SK-N-MC (cell line): ENCODE data around the gene IL12B.
"Not testable (repeated sequence)": the region's sequence is repeated elsewhere in the genome, so short reads cannot be mapped to it uniquely, and the experiment has no call there.

ENCODE experiments used
- DNase-seq: peaks from one replicate; pipeline ENCODE4 v3.0.0-alpha.2; 2011; ENCODE audit warnings: low read depth, low spot score
- H3K27ac ChIP-seq: fragments of 200-600 bp; sonication (generic); 2 replicates; pipeline ENCODE4 v1.5.1; 2016; ENCODE audit warnings: mixed run types
- H3K36me3 ChIP-seq: fragments of 200-600 bp; sonication (generic); 2 replicates; pipeline ENCODE4 v1.6.1; 2017; ENCODE audit warnings: antibody characterized with exemption, low read length, mixed read lengths; ENCODE audit not compliant: insufficient read depth
- H3K4me3 ChIP-seq: fragments of 200-600 bp; sonication (generic); 2 replicates; pipeline ENCODE4 v1.5.1; 2016
- H3K9ac ChIP-seq: fragments of 200-600 bp; sonication (generic); 2 replicates; pipeline ENCODE4 v1.8.0; 2017; ENCODE audit warnings: mixed run types, mixed read lengths; ENCODE audit not compliant: insufficient read length
- H3K9me3 ChIP-seq: fragments of 200-600 bp; sonication (generic); 2 replicates; pipeline ENCODE4 v1.6.1; 2017; ENCODE audit warnings: low read depth, mild to moderate bottlenecking, antibody characterized with exemption, low read length, moderate library complexity, mixed read lengths
- EZH2 ChIP-seq: fragments of 200-600 bp; sonication (generic); IDR thresholded peaks from one replicate; pipeline ENCODE4 v1.6.1; 2017; ENCODE audit warnings: antibody characterized with exemption
- FOXP2 ChIP-seq: optimal IDR thresholded peaks from 2 replicates; pipeline ENCODE3; 2011; ENCODE audit warnings: mild to moderate bottlenecking, moderate library complexity; ENCODE audit not compliant: insufficient read depth; ENCODE audit errors: extremely low read length, control extremely low read depth
- POLR2AphosphoS5 ChIP-seq: IDR thresholded peaks from 2 replicates; pipeline ENCODE4 v1.6.1; 2012; ENCODE audit warnings: mild to moderate bottlenecking, low read depth, low read length, borderline replicate concordance

IL12B gene

DNA sequence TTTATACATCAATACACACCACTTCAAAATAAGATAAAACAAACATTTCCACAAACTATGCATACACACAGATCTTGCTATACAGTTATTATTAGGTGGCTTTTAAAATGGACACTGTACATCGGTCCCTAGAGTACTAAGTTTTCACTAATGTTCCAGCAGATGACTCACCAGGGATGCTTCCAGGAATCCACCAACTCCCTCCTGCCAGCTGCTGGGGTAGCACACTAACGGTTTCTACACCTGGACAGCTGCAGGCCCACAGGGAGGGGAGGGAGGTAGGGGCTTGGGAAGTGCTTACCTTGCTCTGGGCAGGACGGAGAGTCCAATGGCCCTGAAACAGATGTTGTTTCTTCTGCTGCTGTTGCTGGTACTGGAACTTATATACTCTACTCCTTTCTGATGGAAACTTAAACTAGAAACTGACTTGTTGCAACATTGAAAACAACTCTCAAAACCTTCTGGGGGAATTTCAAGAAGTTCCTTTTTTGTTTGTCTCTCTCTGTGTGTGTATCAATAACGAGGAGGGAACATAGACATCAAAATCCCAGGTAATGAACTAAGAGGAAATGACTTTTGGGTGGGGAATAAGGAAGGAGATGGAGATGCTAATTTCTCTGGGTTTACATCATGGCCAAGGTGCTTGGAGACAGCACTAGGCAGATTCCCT, at the start of gene IL12B:
Gene IL12B (minus strand): TSS at position 357 of the 670 bp plus-strand sequence. CDS start 3,705 bp downstream, outside the sequence.
- no peak for TF ChIP-seq FOXP2
- no peak for TF ChIP-seq POLR2AphosphoS5
- TF ChIP-seq EZH2 = no peak
- Histone ChIP-seq H3K9ac (no peak within 1 kb of the TSS), H3K4me3 (peak within 1 kb of the TSS; percentile 77), H3K9me3 (no peaks in the 10 kb centered on the region), H3K36me3 (no peaks in the 10 kb centered on the region), H3K27ac (no peak within 1 kb of the TSS)
- no peak for DNase-seq

DNA sequence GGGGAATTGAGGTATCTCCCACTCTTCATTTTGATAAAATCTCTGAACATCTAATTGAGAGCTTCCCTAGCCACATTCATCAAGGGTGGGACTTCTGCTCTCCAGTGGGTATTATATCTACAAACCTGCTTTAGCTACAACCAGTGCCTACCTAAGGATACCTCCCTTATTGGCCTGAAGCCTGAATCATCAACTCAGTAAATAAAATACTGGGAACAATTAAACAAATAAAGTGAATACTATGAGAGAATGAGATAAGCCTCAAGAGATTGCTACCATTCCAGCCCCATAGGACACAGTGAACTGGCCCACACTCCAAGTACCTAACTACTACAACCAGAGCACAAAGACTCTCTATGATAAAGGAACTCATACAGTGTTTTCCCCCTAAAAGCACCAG, 47.4 kb upstream of the IL12B start:
- Histone ChIP-seq H3K9me3 (no peaks in the 10 kb centered on the region), H3K36me3 (no peaks in the 10 kb centered on the region), H3K4me3 (no peak overlapping the region), H3K9ac (no peak overlapping the region), H3K27ac (no peak overlapping the region)
- TF ChIP-seq FOXP2 = no peak
- DNase-seq = no peak

DNA sequence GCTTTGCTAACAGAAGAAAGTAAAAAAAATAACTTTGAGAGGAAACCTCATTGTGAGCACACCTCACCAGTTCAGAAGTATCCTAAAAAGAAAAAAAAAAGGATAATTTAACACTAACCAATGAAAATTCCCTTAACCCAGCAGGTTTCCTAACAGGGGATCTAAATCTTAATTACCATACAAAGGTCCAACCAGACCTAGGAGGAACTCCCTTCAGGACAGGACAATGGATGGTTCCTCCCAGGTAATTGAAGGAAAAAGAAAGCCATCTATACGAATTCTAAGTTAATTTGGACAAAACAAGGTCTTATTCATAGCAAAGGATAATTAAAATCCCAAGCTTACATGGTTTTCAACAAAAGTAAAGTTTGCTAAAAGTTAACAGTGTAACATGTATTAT, 37.6 kb upstream of the IL12B start:
- H3K4me3 ChIP-seq, H3K9ac ChIP-seq, H3K27ac ChIP-seq, H3K36me3 ChIP-seq, DNase-seq, H3K9me3 ChIP-seq: not testable (repeated sequence)

DNA sequence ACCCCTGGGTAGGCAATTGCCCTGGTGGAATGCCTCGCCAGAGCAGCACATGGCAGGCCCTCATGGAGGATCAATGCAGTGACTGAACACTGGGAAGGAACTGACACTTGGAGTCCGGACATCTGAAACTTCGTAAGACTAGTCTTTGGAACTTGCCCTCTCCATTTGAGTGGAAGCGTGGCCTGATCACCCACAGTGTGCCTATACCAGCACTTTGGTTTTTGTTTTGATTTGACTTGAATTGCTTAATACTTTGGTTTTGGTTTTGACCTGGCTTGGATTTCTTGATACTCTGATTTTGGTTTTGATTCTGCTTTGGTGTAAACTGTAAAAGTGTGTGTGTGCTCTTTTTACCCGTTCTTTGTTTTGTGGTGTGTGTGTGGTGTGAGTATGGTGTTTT, 36.5 kb upstream of the IL12B start:
- not testable (repeated sequence) for H3K9me3 ChIP-seq, H3K27ac ChIP-seq, H3K9ac ChIP-seq, DNase-seq, H3K4me3 ChIP-seq, H3K36me3 ChIP-seq

DNA sequence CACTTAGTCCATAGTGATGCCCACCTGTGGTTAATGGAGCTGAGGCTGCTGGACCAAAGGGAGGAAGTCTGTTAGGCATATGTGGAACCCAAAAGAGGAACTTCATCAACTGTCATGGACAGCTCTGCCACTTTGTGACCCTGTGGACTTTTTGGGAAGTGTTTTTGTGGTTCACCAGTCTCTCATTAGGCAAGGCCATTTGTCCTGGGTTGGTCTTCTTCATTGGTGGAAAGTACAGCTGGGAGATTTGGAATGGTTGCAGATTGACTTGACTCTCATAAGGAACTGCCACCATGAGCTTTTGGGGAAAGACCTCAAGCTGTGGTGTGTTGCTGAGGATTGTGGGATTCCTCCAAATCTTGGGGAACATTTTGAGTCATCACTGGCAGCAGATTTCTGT, 31.9 kb upstream of the IL12B start:
- TF ChIP-seq FOXP2 (no peak), EZH2 (no peak), POLR2AphosphoS5 (no peak)
- no peaks in the 10 kb centered on the region for H3K36me3 ChIP-seq
- H3K4me3 ChIP-seq = no peak overlapping the region
- no peak overlapping the region for H3K9ac ChIP-seq
- DNase-seq = no peak
- H3K9me3 ChIP-seq = no peaks in the 10 kb centered on the region
- H3K27ac ChIP-seq = no peak overlapping the region

DNA sequence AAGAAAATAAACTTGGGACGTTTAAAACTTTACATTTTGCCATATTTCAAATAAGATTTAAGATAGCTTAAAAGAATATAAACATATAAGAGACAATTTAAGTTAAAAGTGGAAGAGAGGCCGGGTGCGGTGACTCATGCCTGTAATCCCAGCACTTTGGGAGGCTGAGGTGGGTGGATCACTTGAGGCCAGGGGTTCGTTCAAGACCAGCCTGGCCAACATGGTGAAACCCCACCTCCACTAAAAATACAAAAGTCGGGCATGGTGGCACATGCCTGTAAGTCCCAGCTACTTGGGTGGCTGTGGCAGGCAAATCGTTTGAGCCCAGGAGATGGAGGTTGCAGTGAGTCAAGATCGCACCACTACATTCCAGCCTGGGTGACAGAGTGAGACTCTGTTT, 29.6 kb upstream of the IL12B start:
- not testable (repeated sequence) for H3K36me3 ChIP-seq, H3K27ac ChIP-seq, H3K9me3 ChIP-seq, DNase-seq, H3K4me3 ChIP-seq, H3K9ac ChIP-seq

DNA sequence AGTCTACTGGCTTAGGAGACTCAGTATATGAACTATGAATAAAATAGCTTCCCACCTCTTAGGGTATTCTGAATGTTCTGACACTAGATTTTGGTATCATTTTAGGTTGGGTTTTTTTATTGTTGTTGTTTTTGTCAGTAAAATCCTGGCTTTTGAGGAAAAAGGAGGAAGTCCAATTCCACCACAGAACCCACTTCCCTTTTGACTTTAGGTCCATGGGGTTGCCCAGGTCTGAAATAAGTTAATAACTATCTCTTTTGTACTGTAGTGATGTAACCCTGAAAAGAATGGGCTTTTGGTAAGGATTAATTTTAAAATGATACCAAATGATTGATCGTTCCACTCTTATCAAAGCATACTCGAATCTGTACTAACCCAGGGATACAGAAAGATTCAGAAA, 29.1 kb upstream of the IL12B start:
- H3K9ac ChIP-seq = no peak overlapping the region
- no peaks in the 10 kb centered on the region for H3K36me3 ChIP-seq
- H3K9me3 ChIP-seq = no peaks in the 10 kb centered on the region
- H3K27ac ChIP-seq = no peak overlapping the region
- no peak for TF ChIP-seq POLR2AphosphoS5
- TF ChIP-seq EZH2 = no peak
- no peak for TF ChIP-seq FOXP2
- DNase-seq = no peak
- no peak overlapping the region for H3K4me3 ChIP-seq

DNA sequence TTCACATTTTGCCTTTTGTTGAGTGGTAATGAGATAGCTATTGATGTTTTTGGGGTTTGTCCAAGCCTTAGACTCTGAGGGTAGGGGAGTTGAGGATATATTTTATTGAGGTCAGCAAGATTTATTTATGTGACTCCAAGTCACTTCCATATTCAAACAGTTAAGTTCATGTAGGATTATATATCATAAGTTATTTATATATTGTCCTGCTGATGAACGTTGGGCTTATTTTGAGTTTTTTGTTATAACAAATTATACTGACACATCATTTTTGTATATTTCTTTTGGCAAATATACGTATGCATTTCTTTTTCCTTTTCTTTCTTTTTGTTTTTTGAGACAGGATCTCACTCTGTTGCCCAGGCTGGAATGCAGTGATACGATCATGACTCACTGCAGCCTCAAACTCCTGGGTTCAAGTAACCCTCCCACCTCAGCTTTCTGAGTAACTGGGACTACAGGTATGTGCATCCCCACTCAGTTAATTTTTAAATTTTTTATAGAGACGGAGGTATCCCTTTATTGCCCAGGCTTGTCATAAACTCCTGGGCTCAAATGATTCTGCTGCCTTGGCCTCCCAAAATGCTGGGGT, 23.5 kb upstream of the IL12B start:
- TF ChIP-seq POLR2AphosphoS5 (no peak), EZH2 (no peak), FOXP2 (no peak)
- H3K9me3 ChIP-seq = no peaks in the 10 kb centered on the region
- H3K9ac ChIP-seq = no peak overlapping the region
- no peaks in the 10 kb centered on the region for H3K36me3 ChIP-seq
- no peak for DNase-seq
- no peak overlapping the region for H3K27ac ChIP-seq
- H3K4me3 ChIP-seq = no peak overlapping the region

DNA sequence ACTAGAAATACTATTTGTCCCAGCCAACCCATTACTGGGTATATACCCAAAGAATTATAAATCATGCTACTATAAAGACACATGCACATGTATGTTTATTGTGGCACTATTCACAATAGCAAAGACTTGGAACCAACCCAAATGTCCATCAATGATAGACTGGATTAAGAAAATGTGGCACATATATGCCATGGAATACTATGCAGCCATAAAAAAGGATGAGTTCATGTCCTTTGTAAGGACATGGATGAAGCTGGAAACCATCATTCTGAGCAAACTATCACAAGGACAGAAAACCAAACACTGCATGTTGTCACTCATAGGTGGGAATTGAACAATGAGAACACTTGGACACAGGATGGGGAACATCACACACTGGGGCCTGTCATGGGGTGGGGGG, 20.4 kb upstream of the IL12B start:
- not testable (repeated sequence) for DNase-seq, H3K27ac ChIP-seq, H3K9ac ChIP-seq, H3K9me3 ChIP-seq, H3K36me3 ChIP-seq, H3K4me3 ChIP-seq

DNA sequence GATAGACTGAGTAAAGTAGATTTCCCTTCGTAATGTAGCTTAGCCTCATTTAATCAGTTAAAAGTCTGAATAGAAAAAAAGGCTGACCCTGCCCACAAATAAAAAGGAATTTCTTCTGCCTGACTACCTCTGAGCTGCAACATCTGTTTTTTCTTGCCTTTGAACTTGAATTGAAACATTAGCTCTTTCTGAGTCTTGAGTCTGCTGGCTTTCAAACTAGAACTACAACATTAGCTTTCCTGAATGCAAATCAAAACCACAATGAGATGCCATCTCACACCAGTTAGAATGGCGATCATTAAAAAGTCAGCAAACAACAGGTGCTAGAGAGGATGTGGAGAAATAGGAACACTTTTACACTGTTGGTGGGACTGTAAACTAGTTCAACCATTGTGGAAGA, 19.9 kb upstream of the IL12B start:
- not testable (repeated sequence) for H3K9me3 ChIP-seq, H3K9ac ChIP-seq, H3K4me3 ChIP-seq, H3K36me3 ChIP-seq, H3K27ac ChIP-seq, DNase-seq
